ENCODE results near the gene OPTC. TPM values are rescaled to one million over a fixed set of nuclear protein-coding genes. Genes with fewer than 3 reads are reported as not detected.

The OPTC gene
- total and polyA plus RNA-seq, 7 donors: not detected

DNA sequence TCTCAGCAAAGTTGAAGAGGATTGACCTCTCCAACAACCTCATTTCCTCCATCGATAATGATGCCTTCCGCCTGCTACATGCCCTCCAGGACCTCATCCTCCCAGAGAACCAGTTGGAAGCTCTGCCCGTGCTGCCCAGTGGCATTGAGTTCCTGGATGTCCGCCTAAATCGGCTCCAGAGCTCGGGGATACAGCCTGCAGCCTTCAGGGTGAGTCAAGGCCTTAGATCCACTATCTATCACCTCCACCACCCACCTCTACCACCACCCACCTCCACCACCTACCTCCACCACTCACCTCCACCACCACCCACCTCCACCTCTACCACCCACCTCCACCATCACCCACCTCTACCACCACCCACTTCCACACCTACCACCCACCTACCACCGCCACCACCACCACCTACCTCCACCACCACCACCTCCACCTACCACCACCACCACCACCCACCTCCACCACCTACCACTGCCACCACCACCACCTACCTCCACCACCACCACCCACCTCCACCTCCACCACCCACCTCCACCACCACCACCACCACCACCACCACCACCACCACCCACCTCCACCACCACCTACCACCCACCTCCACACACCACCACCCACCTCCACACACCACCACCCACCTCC lies 5.8 kb downstream of the OPTC start:
- peaks cover 3 to 32% (median 22%) of the 10 kb centered on the region in 4 donors for H3K4me1 ChIP-seq
- no peaks in the 10 kb centered on the region for H3K36me3 ChIP-seq
- no peak overlapping the region for H3K4me3 ChIP-seq
- intact Hi-C loops (cut with DNase I): loop anchor here (5.0 kb wide), 1 partner anchor 298 kb away; the partner anchor contains the start of genes ZBED6 and ZC3H11A
- no peaks in the 10 kb centered on the region for H3K27me3 ChIP-seq
- no peak for DNase-seq
- 94 to 95% methylated on average over 7 of the region's 7 CpGs for WGBS, 2 donors
- TF ChIP-seq POLR2A (IDR thresholded peaks at IDR 0.05) (no peak), EP300 (IDR thresholded peaks at IDR 0.05) (no peak)
- H3K27ac ChIP-seq: no peak overlapping the region
- no peaks in the 10 kb centered on the region for H3K9me3 ChIP-seq

DNA sequence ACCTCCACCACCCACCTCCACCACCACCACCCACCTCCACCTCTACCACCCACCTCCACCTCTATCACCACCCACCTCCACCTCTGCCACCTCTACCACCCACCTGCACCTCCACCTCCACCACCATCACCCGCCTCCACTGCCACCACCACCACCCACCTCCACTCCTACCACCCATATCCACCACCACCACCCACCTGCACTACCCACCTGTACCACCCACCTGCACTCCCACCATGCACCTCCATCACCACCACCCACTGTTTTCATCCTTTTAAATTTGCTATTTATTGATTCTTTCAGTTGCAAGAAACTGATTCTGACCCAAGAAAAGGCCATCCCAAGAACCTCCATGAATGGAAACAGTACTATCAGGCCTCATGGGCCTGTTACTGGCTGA lies 6.3 kb downstream of the OPTC start:
- 95 to 100% methylated on average over 1 of the region's 1 CpG for WGBS, 2 donors
- Histone ChIP-seq H3K4me1 (peaks cover 3 to 37% (median 27%) of the 10 kb centered on the region in 4 donors), H3K9me3 (no peaks in the 10 kb centered on the region), H3K4me3 (no peak overlapping the region), H3K27ac (no peak overlapping the region), H3K36me3 (no peaks in the 10 kb centered on the region), H3K27me3 (no peaks in the 10 kb centered on the region)
- TF ChIP-seq, protein P1, sequence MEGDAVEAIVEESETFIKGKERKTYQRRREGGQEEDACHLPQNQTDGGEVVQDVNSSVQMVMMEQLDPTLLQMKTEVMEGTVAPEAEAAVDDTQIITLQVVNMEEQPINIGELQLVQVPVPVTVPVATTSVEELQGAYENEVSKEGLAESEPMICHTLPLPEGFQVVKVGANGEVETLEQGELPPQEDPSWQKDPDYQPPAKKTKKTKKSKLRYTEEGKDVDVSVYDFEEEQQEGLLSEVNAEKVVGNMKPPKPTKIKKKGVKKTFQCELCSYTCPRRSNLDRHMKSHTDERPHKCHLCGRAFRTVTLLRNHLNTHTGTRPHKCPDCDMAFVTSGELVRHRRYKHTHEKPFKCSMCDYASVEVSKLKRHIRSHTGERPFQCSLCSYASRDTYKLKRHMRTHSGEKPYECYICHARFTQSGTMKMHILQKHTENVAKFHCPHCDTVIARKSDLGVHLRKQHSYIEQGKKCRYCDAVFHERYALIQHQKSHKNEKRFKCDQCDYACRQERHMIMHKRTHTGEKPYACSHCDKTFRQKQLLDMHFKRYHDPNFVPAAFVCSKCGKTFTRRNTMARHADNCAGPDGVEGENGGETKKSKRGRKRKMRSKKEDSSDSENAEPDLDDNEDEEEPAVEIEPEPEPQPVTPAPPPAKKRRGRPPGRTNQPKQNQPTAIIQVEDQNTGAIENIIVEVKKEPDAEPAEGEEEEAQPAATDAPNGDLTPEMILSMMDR (IDR thresholded peaks at IDR 0.05): no peak
- TF ChIP-seq EP300 (IDR thresholded peaks at IDR 0.05): no peak
- no peak for TF ChIP-seq POLR2A (IDR thresholded peaks at IDR 0.05)
- no peak for DNase-seq
- intact Hi-C loops (cut with DNase I): loop anchor here (5.0 kb wide), 1 partner anchor 297 kb away; the partner anchor contains the start of genes ZBED6 and ZC3H11A

DNA sequence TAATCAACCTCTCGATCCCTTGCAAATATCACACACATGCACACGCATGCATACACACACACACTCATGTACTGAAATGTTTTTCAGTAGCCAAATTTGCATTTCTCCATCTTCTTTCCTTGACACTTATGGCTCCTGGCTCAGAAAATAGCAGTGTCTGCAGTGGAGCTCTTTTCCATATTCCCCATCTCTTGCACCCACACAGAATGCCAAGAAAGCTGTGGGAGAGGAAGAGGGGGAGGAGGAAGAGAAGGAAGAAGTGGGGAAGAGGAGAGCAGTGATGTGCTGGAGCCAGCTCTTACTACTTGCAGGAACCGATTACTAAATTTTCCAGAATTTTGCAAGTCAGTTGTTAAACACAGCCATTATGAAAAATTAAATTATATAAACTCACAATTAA lies 9.9 kb downstream of the OPTC start:
- intact Hi-C loops (cut with DNase I): loop anchor here (1.0 to 5.0 kb wide), 3 partner anchors 125 to 293 kb away; partner anchors contain the start of genes ZBED6 and ZC3H11A
- Histone ChIP-seq H3K27ac (peak overlapping the region in 1 of 4 donors; percentile 94), H3K4me1 (peaks cover 3 to 72% (median 58%) of the 10 kb centered on the region in 4 donors), H3K4me3 (no peak overlapping the region), H3K27me3 (no peaks in the 10 kb centered on the region), H3K9me3 (no peaks in the 10 kb centered on the region), H3K36me3 (no peaks in the 10 kb centered on the region)
- no peak for DNase-seq
- WGBS, 2 donors: 75 to 80% methylated on average over 3 of the region's 3 CpGs
- TF ChIP-seq EP300 (IDR thresholded peaks at IDR 0.05): no peak
- no peak for TF ChIP-seq POLR2A (IDR thresholded peaks at IDR 0.05)
- TF ChIP-seq, protein P1 (IDR thresholded peaks at IDR 0.05): no peak
- TF ChIP-seq POLR2AphosphoS5 (IDR thresholded peaks at IDR 0.05): no peak

DNA sequence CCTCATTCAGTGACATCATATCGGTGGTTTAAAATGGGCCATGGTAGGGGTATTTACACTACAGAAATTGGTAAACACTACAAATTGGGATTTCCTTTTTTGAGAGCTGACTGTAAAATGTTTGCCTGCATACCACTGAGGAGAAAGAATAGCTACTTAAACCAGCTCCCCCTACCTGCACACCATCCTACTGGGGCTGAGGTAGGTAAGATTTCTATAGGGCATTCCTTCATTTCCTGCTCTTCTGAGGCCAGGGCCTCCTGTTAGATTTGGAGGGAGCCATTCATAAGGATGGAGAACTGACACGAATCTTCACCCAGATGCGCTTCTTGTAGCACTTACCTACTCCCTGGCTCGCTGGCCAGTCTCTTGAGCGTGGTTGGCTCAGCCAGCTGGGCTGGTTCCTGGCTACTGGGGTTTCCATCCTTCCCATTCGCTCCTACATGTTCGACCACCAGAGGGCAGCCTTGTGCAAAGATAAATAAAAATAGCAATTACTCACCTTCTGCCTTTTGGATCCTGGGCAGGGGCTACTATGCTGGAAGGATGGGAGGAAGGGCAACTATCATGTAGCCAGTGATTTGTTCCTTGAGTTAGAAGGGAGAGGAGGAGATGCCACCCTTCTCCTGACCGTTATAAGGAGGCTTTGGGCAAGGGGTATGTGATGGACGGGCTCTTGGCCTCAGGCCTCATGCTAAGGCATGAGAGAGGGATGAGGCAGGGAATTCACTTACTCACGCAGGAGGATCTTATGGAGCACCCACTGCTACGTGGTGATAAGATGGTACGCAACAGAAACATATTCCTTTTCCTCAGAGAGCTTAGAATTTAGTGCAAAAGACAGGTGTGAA lies 10.7 kb downstream of the OPTC start:
- Histone ChIP-seq H3K36me3 (no peaks in the 10 kb centered on the region), H3K4me3 (no peak overlapping the region), H3K27ac (peak overlapping the region; percentile 7 to 94 (median 86)), H3K4me1 (peaks cover 3 to 79% (median 64%) of the 10 kb centered on the region in 4 donors), H3K27me3 (no peaks in the 10 kb centered on the region), H3K9me3 (no peaks in the 10 kb centered on the region)
- WGBS, 2 donors: 32 to 37% methylated on average over 12 of the region's 12 CpGs
- peak; percentile 94 for DNase-seq
- intact Hi-C loops (cut with DNase I): loop anchor here (1.0 to 5.0 kb wide), 3 partner anchors 124 to 293 kb away; partner anchors contain the start of genes ZBED6 and ZC3H11A
- TF ChIP-seq, protein P1 (IDR thresholded peaks at IDR 0.05): peak; percentile 56 to 87 (median 84)
- no peak for TF ChIP-seq POLR2A (IDR thresholded peaks at IDR 0.05)
- TF ChIP-seq POLR2AphosphoS5 (IDR thresholded peaks at IDR 0.05): peak in 2 of 4 donors; percentile 38 to 59
- TF ChIP-seq EP300 (IDR thresholded peaks at IDR 0.05): no peak

All from sigmoid colon (tissue), 7 donors.